SK-N-SH treated with all-trans-retinoic acid at 6 μM for 48 hours (cell line): ENCODE results near the gene TAP1.

Experiments
- BACH2 ChIP-seq: fragments of 250-450 bp; sonication (Bioruptor Pico); IDR thresholded peaks from 2 replicates; pipeline ENCODE4 v1.9.0; 2021; ENCODE audit warnings: mild to moderate bottlenecking, borderline replicate concordance
- CSDC2 ChIP-seq: fragments of 250-450 bp; sonication (Bioruptor Pico); IDR thresholded peaks from 2 replicates; pipeline ENCODE4 v1.5.0; 2020; ENCODE audit warnings: mild to moderate bottlenecking, moderate library complexity
- GLIS3 ChIP-seq: fragments of 250-450 bp; sonication (Bioruptor Pico); IDR thresholded peaks from 2 replicates; pipeline ENCODE4 v1.5.0; 2020; ENCODE audit warnings: mild to moderate bottlenecking, moderate library complexity
- ISL1 ChIP-seq: fragments of 250-450 bp; sonication (Bioruptor Pico); IDR thresholded peaks from 2 replicates; pipeline ENCODE4 v2.1.2; 2022; ENCODE audit warnings: mild to moderate bottlenecking, moderate library complexity
- OSR1 ChIP-seq: fragments of 250-450 bp; sonication (Bioruptor Pico); IDR thresholded peaks from 2 replicates; pipeline ENCODE4 v1.8.0; 2022; ENCODE audit warnings: moderate library complexity, mild to moderate bottlenecking, inconsistent platforms
- PATZ1 ChIP-seq: fragments of 250-450 bp; sonication (Bioruptor Pico); IDR thresholded peaks from 2 replicates; pipeline ENCODE4 v1.8.0; 2020; ENCODE audit warnings: mild to moderate bottlenecking, moderate library complexity, borderline replicate concordance
- PPARA ChIP-seq: fragments of 250-450 bp; sonication (Bioruptor Pico); IDR thresholded peaks from 2 replicates; pipeline ENCODE4 v1.5.0; 2020; ENCODE audit warnings: mild to moderate bottlenecking, borderline replicate concordance
- RARB ChIP-seq: fragments of 250-450 bp; sonication (Bioruptor Pico); IDR thresholded peaks from 2 replicates; pipeline ENCODE4 v1.8.0; 2021; ENCODE audit warnings: mild to moderate bottlenecking, moderate library complexity
- TCF4 ChIP-seq: fragments of 250-450 bp; sonication (Bioruptor Pico); IDR thresholded peaks from 2 replicates; pipeline ENCODE4 v1.8.0; 2021; ENCODE audit warnings: mild to moderate bottlenecking, moderate library complexity, borderline replicate concordance
- ZC3H10 ChIP-seq: fragments of 250-450 bp; sonication (Bioruptor Pico); IDR thresholded peaks from 2 replicates; pipeline ENCODE4 v1.5.1; 2021; ENCODE audit warnings: mild to moderate bottlenecking, moderate library complexity
- ZNF70 ChIP-seq: fragments of 450-650 bp; formaldehyde crosslinking; IDR thresholded peaks from 2 replicates; pipeline ENCODE4 v1.5.0; 2020; ENCODE audit warnings: mild to moderate bottlenecking, moderate library complexity
- TF ChIP-seq, protein P1 (sequence below): fragments of 250-450 bp; sonication (Bioruptor Pico); IDR thresholded peaks from 2 replicates; pipeline ENCODE4 v1.8.0; 2021; ENCODE audit warnings: low read depth, mild to moderate bottlenecking, moderate library complexity, borderline replicate concordance

DNA sequence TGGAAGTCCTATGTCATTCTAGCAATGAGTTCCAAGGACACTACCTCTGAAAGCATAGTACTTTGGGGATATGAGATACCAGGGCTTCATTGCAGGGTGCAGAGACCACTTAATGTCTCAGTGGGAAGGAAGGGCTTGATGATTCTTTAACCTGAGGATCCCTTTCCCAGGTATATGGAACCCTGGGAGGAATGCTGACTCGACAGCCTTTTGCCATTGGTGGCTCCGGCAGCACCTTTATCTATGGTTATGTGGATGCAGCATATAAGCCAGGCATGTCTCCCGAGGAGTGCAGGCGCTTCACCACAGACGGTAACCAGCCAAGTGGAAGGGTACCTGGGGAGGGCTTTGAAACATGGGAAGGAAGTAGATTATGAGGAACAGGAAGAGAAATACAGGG, 4.7 kb upstream of the TAP1 start:
- no peak for TF ChIP-seq PATZ1 (CRISPR knock-in tag)
- TF ChIP-seq, protein P1, sequence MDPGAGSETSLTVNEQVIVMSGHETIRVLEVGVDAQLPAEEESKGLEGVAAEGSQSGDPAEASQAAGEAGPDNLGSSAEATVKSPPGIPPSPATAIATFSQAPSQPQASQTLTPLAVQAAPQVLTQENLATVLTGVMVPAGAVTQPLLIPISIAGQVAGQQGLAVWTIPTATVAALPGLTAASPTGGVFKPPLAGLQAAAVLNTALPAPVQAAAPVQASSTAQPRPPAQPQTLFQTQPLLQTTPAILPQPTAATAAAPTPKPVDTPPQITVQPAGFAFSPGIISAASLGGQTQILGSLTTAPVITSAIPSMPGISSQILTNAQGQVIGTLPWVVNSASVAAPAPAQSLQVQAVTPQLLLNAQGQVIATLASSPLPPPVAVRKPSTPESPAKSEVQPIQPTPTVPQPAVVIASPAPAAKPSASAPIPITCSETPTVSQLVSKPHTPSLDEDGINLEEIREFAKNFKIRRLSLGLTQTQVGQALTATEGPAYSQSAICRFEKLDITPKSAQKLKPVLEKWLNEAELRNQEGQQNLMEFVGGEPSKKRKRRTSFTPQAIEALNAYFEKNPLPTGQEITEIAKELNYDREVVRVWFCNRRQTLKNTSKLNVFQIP = no peak
- TF ChIP-seq PPARA (CRISPR knock-in tag) = no peak
- TF ChIP-seq OSR1 (CRISPR knock-in tag) = no peak
- no peak for TF ChIP-seq CSDC2
- TF ChIP-seq GLIS3 (CRISPR knock-in tag) = no peak
- no peak for TF ChIP-seq TCF4
- no peak for TF ChIP-seq ZC3H10 (CRISPR knock-in tag)
- TF ChIP-seq BACH2 = no peak
- no peak for TF ChIP-seq ISL1
- no peak for TF ChIP-seq RARB (CRISPR knock-in tag)
- TF ChIP-seq ZNF70 = no peak
